Prostate gland (tissue), 1 donor: Measurements from ENCODE around the gene CBFA2T3.

Experiments used
- POLR2A ChIP-seq: fragments of 450-650 bp; IDR thresholded peaks from one replicate; pipeline ENCODE4 v1.6.1; 2016; ENCODE audit warnings: antibody characterized with exemption, mild to moderate bottlenecking
- POLR2AphosphoS5 ChIP-seq: sonication (generic); formaldehyde crosslinking; IDR thresholded peaks from one replicate; pipeline ENCODE4 v1.6.1; 2017; ENCODE audit warnings: antibody characterized with exemption

DNA sequence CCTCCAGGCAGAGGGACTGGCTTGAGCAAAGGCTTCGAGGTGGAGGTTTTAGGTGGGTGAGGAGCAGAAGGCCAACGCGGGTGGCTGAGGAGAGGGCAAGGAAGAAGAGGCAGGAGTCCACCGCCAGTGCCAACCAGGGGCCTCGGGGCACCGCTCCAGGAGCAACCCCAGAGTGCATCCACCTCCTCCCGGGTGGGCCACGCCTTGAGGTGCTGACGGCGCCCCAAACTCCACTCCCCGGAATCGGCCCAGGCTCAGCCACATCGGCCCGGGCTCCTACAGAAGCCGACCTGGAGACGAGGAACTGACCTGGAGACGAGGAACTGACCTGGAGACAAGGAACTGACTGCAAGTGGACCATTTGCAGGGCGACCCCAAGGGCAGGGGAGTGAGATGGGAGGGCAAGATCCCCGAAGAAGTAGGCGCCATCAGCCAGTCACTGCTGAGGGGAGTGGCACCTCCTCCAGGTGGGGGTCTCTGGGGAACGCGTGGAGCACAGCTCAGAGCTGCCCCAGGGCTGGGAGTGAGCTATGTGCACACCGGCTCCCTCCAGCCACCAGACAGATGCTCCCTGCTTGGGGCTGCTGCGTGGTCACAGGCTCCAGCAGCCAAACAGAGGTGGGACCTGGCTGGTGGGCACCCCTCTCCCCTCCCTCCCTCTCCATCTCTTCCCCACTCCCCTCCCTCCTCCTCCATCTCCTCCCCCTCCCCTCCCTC, 29.2 kb upstream of the CBFA2T3 start:
- TF ChIP-seq POLR2A (no peak), POLR2AphosphoS5 (no peak)
